HEK293T (cell line): Measurements from ENCODE around the gene SOD2.

Experiments used
- ARNT ChIP-seq: fragments of 450-650 bp; IDR thresholded peaks from 2 replicates; pipeline ENCODE4 v1.6.1; 2017; ENCODE audit warnings: mild to moderate bottlenecking
- BHLHE40 ChIP-seq: fragments of 450-650 bp; IDR thresholded peaks from 2 replicates; pipeline ENCODE4 v1.6.1; 2016; ENCODE audit warnings: mild to moderate bottlenecking, moderate library complexity, borderline replicate concordance
- ELF4 ChIP-seq: fragments of 450-650 bp; IDR thresholded peaks from 2 replicates; pipeline ENCODE4 v1.6.1; 2017; ENCODE audit warnings: antibody characterized with exemption
- FOXK2 ChIP-seq: fragments of 450-650 bp; IDR thresholded peaks from 2 replicates; pipeline ENCODE4 v1.6.1; 2016; ENCODE audit warnings: mild to moderate bottlenecking
- FOXM1 ChIP-seq: fragments of 450-650 bp; IDR thresholded peaks from 2 replicates; pipeline ENCODE4 v1.6.1; 2017; ENCODE audit warnings: mild to moderate bottlenecking, borderline replicate concordance
- HDGF ChIP-seq: fragments of 450-650 bp; IDR thresholded peaks from 2 replicates; pipeline ENCODE4 v1.6.1; 2017; ENCODE audit warnings: antibody characterized with exemption, borderline replicate concordance
- L3MBTL2 ChIP-seq: fragments of 450-650 bp; conservative IDR thresholded peaks from 2 replicates; pipeline ENCODE4 v1.6.1; 2016; ENCODE audit warnings: mild to moderate bottlenecking
- LEF1 ChIP-seq: fragments of 450-650 bp; IDR thresholded peaks from 2 replicates; pipeline ENCODE4 v1.6.1; 2017; ENCODE audit warnings: mild to moderate bottlenecking, borderline replicate concordance
- NFRKB ChIP-seq: fragments of 450-650 bp; IDR thresholded peaks from 2 replicates; pipeline ENCODE4 v1.6.1; 2016; ENCODE audit warnings: mild to moderate bottlenecking, moderate library complexity
- PKNOX1 ChIP-seq: fragments of 450-650 bp; IDR thresholded peaks from 2 replicates; pipeline ENCODE4 v1.6.1; 2016
- SP1 ChIP-seq: fragments of 450-650 bp; IDR thresholded peaks from 2 replicates; pipeline ENCODE4 v1.6.1; 2017
- SUZ12 ChIP-seq: fragments of 450-650 bp; IDR thresholded peaks from 2 replicates; pipeline ENCODE4 v1.6.1; 2016; ENCODE audit warnings: mild to moderate bottlenecking

GRCh38 chr6:159686040-159686439 is 7.0 kb downstream of the SOD2 start:
- TF ChIP-seq SP1 (no peak), HDGF (no peak), LEF1 (no peak), ELF4 (no peak), FOXM1 (no peak), NFRKB (no peak), BHLHE40 (no peak), SUZ12 (no peak), PKNOX1 (no peak), L3MBTL2 (no peak), ARNT (no peak), FOXK2 (no peak)
